HCT116 (cell line): ENCODE results near the gene PKNOX2.

Experiments
- CEBPB ChIP-seq: IDR thresholded peaks from 2 replicates; pipeline ENCODE4 v1.6.1; 2012; ENCODE audit warnings: low read depth
- EGR1 ChIP-seq: IDR thresholded peaks from 2 replicates; pipeline ENCODE4 v1.6.1; 2012; ENCODE audit warnings: low read depth
- EZH2 ChIP-seq: fragments of 200-600 bp; sonication (generic); IDR thresholded peaks from 2 replicates; pipeline ENCODE4 v1.6.1; 2017; ENCODE audit warnings: antibody characterized with exemption, mixed run types
- EZH2phosphoT487 ChIP-seq: fragments of 200-600 bp; IDR thresholded peaks from 2 replicates; pipeline ENCODE4 v1.6.1; 2018; ENCODE audit warnings: antibody characterized with exemption, borderline replicate concordance
- FOSL1 ChIP-seq: IDR thresholded peaks from 2 replicates; pipeline ENCODE4 v1.6.1; 2012; ENCODE audit warnings: low read depth
- POLR2A ChIP-seq: IDR thresholded peaks from 2 replicates; pipeline ENCODE4 v1.7.0; 2011; ENCODE audit warnings: borderline replicate concordance; ENCODE audit not compliant: insufficient read depth, insufficient read length; ENCODE audit errors: extremely low read depth
- POLR2AphosphoS5 ChIP-seq: IDR thresholded peaks from 2 replicates; pipeline ENCODE4 v1.6.1; 2011; ENCODE audit warnings: mild to moderate bottlenecking, low read depth, low read length, moderate library complexity
- RAD21 ChIP-seq: IDR thresholded peaks from 2 replicates; pipeline ENCODE4 v1.6.1; 2012; ENCODE audit warnings: low read depth, mild to moderate bottlenecking
- SIN3A ChIP-seq: IDR thresholded peaks from 2 replicates; pipeline ENCODE4 v1.6.1; 2012; ENCODE audit warnings: low read depth
- ZNF274 ChIP-seq: fragments of 200-500 bp; sonication (Bioruptor generic); IDR thresholded peaks from 2 replicates; pipeline ENCODE4 v1.6.1; 2014; ENCODE audit warnings: mild to moderate bottlenecking, low read depth, low read length, inconsistent platforms
- TF ChIP-seq, protein P1 (sequence below), 3 experiments: fragments of 200-600 bp in 1 of 3; sonication (generic) in 1 of 3; IDR thresholded peaks in 2 of 3; conservative IDR thresholded peaks in 1 of 3; 2 replicates each; pipeline ENCODE4 v1.5.1; 2012 to 2017; ENCODE audit warnings: low read depth in 2 of 3, low read length in 2 of 3, antibody characterized with exemption in 1 of 3, borderline replicate concordance in 1 of 3, control low read depth in 1 of 3, mild to moderate bottlenecking in 1 of 3, mixed read lengths in 1 of 3, mixed run types in 1 of 3, moderate library complexity in 1 of 3; ENCODE audit not compliant: insufficient read depth in 1 of 3
- TF ChIP-seq, protein P2 (sequence below): IDR thresholded peaks from 2 replicates; pipeline ENCODE4 v1.6.1; 2012
- TF ChIP-seq, protein P3 (sequence below): IDR thresholded peaks from 2 replicates; pipeline ENCODE4 v1.6.1; 2012
- TF ChIP-seq, protein P4 (sequence below): IDR thresholded peaks from 2 replicates; pipeline ENCODE4 v1.6.1; 2012; ENCODE audit warnings: low read depth

DNA sequence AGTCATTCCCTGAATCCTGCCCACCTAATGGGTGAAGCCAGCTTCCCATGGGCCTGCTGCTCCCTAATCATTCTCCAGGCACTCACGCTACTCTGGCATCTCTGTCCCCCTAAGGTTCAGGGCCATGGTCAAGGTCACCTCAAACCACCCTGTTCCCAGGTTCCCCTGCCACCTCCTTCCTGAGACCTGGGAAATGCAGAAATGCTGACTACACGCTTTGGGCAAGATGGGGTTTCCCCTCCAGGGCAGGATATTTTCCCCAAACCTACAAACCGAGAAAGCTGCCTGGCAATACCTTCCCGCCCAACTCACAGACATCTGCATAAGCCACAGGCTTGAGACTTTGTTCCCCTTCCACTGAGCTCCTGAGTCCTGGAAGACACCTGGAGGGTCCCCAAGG lies 233.9 kb downstream of the PKNOX2 start:
- TF ChIP-seq, protein P1, sequence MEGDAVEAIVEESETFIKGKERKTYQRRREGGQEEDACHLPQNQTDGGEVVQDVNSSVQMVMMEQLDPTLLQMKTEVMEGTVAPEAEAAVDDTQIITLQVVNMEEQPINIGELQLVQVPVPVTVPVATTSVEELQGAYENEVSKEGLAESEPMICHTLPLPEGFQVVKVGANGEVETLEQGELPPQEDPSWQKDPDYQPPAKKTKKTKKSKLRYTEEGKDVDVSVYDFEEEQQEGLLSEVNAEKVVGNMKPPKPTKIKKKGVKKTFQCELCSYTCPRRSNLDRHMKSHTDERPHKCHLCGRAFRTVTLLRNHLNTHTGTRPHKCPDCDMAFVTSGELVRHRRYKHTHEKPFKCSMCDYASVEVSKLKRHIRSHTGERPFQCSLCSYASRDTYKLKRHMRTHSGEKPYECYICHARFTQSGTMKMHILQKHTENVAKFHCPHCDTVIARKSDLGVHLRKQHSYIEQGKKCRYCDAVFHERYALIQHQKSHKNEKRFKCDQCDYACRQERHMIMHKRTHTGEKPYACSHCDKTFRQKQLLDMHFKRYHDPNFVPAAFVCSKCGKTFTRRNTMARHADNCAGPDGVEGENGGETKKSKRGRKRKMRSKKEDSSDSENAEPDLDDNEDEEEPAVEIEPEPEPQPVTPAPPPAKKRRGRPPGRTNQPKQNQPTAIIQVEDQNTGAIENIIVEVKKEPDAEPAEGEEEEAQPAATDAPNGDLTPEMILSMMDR (IDR thresholded peaks at IDR 0.05 in 2 of 3, conservative IDR thresholded peaks at IDR 0.05 in 1 of 3; ENCODE audit: borderline replicate concordance in 1 of 3, insufficient read depth in 1 of 3, low read depth in 2 of 3, low read length in 2 of 3) = no peak
- TF ChIP-seq ZNF274 = no peak
- no peak for TF ChIP-seq CEBPB
- TF ChIP-seq POLR2A = no peak
- no peak for TF ChIP-seq POLR2AphosphoS5
- TF ChIP-seq EZH2 = no peak
- TF ChIP-seq EZH2phosphoT487 = no peak
- TF ChIP-seq, protein P2, sequence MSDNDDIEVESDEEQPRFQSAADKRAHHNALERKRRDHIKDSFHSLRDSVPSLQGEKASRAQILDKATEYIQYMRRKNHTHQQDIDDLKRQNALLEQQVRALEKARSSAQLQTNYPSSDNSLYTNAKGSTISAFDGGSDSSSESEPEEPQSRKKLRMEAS = no peak
- TF ChIP-seq FOSL1 = no peak
- no peak for TF ChIP-seq EGR1
- TF ChIP-seq RAD21 = no peak
- TF ChIP-seq, protein P3, sequence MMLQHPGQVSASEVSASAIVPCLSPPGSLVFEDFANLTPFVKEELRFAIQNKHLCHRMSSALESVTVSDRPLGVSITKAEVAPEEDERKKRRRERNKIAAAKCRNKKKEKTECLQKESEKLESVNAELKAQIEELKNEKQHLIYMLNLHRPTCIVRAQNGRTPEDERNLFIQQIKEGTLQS = no peak
- TF ChIP-seq SIN3A = no peak
- TF ChIP-seq, protein P4, sequence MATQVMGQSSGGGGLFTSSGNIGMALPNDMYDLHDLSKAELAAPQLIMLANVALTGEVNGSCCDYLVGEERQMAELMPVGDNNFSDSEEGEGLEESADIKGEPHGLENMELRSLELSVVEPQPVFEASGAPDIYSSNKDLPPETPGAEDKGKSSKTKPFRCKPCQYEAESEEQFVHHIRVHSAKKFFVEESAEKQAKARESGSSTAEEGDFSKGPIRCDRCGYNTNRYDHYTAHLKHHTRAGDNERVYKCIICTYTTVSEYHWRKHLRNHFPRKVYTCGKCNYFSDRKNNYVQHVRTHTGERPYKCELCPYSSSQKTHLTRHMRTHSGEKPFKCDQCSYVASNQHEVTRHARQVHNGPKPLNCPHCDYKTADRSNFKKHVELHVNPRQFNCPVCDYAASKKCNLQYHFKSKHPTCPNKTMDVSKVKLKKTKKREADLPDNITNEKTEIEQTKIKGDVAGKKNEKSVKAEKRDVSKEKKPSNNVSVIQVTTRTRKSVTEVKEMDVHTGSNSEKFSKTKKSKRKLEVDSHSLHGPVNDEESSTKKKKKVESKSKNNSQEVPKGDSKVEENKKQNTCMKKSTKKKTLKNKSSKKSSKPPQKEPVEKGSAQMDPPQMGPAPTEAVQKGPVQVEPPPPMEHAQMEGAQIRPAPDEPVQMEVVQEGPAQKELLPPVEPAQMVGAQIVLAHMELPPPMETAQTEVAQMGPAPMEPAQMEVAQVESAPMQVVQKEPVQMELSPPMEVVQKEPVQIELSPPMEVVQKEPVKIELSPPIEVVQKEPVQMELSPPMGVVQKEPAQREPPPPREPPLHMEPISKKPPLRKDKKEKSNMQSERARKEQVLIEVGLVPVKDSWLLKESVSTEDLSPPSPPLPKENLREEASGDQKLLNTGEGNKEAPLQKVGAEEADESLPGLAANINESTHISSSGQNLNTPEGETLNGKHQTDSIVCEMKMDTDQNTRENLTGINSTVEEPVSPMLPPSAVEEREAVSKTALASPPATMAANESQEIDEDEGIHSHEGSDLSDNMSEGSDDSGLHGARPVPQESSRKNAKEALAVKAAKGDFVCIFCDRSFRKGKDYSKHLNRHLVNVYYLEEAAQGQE = no peak
